SU-DHL-6 (cell line): ENCODE results near the gene TAX1BP3.

Experiments
- H2AFZ ChIP-seq: fragments of 200-600 bp; sonication (generic); 2 replicates; pipeline ENCODE4 v1.6.1; 2014; ENCODE audit warnings: low read depth, mild to moderate bottlenecking, moderate library complexity, mixed read lengths, antibody characterized with exemption, low read length; ENCODE audit not compliant: severe bottlenecking
- H3F3A ChIP-seq: fragments of 200-600 bp; shearing (Covaris generic); 2 replicates; pipeline ENCODE4 v1.6.0; 2016; ENCODE audit warnings: antibody characterized with exemption, mild to moderate bottlenecking; ENCODE audit not compliant: insufficient read depth
- H3K27ac ChIP-seq: fragments of 200-600 bp; sonication (generic); 2 replicates; pipeline ENCODE4 v1.5.1; 2016; ENCODE audit warnings: low read depth, mild to moderate bottlenecking, low read length, moderate library complexity, mixed read lengths
- H3K27me3 ChIP-seq: fragments of 200-600 bp; sonication (generic), shearing (Covaris generic); 2 replicates; pipeline ENCODE4 v1.6.0; 2014; ENCODE audit warnings: mild to moderate bottlenecking, low read length
- H3K36me3 ChIP-seq: fragments of 200-600 bp; sonication (generic); 2 replicates; pipeline ENCODE4 v1.6.1; 2014; ENCODE audit warnings: mild to moderate bottlenecking, low read length, mixed read lengths
- H3K4me2 ChIP-seq: fragments of 300-600, 200-600 bp; shearing (Covaris generic), sonication (generic); 2 replicates; pipeline ENCODE4 v1.6.0; 2014; ENCODE audit warnings: low read length, low read depth, mild to moderate bottlenecking; ENCODE audit not compliant: poor library complexity, severe bottlenecking
- H3K4me3 ChIP-seq: fragments of 200-600 bp; sonication (generic); 2 replicates; pipeline ENCODE4 v1.5.1; 2014; ENCODE audit warnings: antibody characterized with exemption, low read length, mild to moderate bottlenecking, mixed read lengths; ENCODE audit not compliant: insufficient read depth, poor library complexity, severe bottlenecking
- H3K79me2 ChIP-seq: fragments of 200-600 bp; sonication (generic); 2 replicates; pipeline ENCODE4 v1.6.1; 2014; ENCODE audit warnings: mild to moderate bottlenecking, low read length, moderate library complexity; ENCODE audit not compliant: insufficient read depth
- H3K9ac ChIP-seq: fragments of 200-600 bp; sonication (generic); 2 replicates; pipeline ENCODE4 v1.7.0; 2014; ENCODE audit warnings: mild to moderate bottlenecking, low read length
- H3K9me2 ChIP-seq: fragments of 200-600 bp; sonication (generic); replicated peaks from 2 replicates; pipeline ENCODE4 v1.6.1; 2014; ENCODE audit warnings: low read length; ENCODE audit not compliant: insufficient read depth
- H3K9me3 ChIP-seq: fragments of 200-600 bp; sonication (generic); 2 replicates; pipeline ENCODE4 v1.6.1; 2014; ENCODE audit warnings: low read length, mixed read lengths; ENCODE audit not compliant: insufficient read depth
- H4K20me1 ChIP-seq: fragments of 200-600 bp; sonication (generic); 2 replicates; pipeline ENCODE4 v1.6.1; 2014; ENCODE audit warnings: low read depth, mild to moderate bottlenecking, antibody characterized with exemption, low read length, moderate library complexity, mixed read lengths
- EZH2phosphoT487 ChIP-seq: fragments of 200-600 bp; sonication (generic), shearing (Covaris generic); conservative IDR thresholded peaks from 2 replicates; pipeline ENCODE4 v1.6.1; 2018; ENCODE audit warnings: mild to moderate bottlenecking, antibody characterized with exemption, low read length, moderate library complexity, mixed read lengths
- TF ChIP-seq, protein P1 (sequence below): fragments of 200-600 bp; sonication (generic); IDR thresholded peaks from one replicate; pipeline ENCODE4 v1.5.1; 2017; ENCODE audit warnings: antibody characterized with exemption, mild to moderate bottlenecking, low read length, moderate library complexity; ENCODE audit not compliant: insufficient read depth, poor library complexity, severe bottlenecking

The TAX1BP3 gene

DNA sequence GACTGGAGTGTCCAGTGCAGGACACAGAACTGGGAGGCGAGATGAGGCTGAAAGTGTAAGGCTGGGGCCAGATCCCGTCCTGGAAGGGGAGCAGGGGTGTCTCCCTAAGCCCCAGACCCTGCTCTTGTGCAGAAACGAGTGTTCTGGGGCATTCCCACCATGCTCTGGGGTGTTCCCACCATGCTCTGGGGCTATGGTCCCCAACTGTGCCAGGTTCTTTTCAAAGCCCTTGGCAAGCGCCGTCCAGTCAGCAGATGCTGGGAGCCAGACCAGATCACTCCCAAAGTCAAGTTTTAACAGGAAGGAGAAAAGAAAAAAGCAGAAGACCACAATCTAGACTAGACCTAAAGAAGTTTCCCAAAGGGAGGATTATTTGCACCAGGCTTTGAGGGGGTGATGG, 2.5 kb downstream of the TAX1BP3 start:
- no peak for TF ChIP-seq EZH2phosphoT487
- TF ChIP-seq, protein P1, sequence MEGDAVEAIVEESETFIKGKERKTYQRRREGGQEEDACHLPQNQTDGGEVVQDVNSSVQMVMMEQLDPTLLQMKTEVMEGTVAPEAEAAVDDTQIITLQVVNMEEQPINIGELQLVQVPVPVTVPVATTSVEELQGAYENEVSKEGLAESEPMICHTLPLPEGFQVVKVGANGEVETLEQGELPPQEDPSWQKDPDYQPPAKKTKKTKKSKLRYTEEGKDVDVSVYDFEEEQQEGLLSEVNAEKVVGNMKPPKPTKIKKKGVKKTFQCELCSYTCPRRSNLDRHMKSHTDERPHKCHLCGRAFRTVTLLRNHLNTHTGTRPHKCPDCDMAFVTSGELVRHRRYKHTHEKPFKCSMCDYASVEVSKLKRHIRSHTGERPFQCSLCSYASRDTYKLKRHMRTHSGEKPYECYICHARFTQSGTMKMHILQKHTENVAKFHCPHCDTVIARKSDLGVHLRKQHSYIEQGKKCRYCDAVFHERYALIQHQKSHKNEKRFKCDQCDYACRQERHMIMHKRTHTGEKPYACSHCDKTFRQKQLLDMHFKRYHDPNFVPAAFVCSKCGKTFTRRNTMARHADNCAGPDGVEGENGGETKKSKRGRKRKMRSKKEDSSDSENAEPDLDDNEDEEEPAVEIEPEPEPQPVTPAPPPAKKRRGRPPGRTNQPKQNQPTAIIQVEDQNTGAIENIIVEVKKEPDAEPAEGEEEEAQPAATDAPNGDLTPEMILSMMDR = no peak
- H2AFZ ChIP-seq = no peak overlapping the region
- no peak overlapping the region for H3K9ac ChIP-seq
- peaks cover 21% of the 10 kb centered on the region for H3K79me2 ChIP-seq
- no peaks in the 10 kb centered on the region for H3K9me2 ChIP-seq
- H3K4me2 ChIP-seq = no peak overlapping the region
- H3K27me3 ChIP-seq = no peaks in the 10 kb centered on the region
- no peak overlapping the region for H3K4me3 ChIP-seq
- H3K36me3 ChIP-seq = no peaks in the 10 kb centered on the region
- no peaks in the 10 kb centered on the region for H3F3A ChIP-seq
- no peaks in the 10 kb centered on the region for H3K9me3 ChIP-seq
- H3K27ac ChIP-seq = no peak overlapping the region
- no peaks in the 10 kb centered on the region for H4K20me1 ChIP-seq

DNA sequence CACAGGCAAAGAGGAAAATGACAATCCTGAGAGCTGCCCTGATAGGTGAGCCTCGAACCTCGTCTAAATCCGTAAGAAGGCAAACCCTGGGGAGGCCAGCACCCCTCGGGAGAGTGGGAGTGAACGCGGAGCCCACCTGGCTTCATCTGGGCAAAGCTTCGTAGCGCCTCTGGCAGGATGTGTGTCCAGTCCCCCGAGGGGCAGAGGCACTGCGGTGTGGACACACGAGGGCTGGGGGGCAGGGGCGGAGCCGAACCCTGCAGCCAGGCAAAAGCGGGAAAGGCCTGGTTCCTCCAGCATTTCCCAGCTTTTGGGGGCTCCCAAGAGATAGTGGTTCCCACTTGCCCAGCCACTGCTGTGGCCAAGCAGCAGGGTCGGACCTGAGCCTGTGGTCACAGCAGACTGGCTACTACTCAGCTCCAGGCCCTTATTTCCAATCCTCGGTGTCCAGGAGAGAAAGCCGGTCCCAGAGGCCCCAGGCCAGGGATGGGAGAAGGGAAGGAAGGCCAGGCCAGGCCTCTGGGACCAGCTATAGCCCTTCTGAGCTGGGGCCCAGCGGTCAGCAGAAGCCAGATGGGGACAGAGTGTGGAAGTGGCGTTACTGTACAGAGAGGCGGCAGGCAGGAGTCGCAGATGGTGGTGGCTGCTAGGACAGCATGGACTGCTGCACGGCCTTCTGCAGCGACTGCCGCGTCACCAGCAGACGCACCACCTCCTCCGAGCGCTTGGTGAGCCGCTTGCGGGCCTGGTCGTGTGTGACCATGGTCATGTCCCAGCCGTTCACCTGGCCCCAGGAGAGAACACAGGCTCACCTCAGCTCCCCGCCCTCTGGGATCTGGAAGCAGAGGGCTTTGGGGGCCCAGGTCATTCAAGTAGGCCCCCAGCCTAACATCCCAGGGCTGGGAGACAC, 5.0 kb downstream of the TAX1BP3 start:
- H3K36me3 ChIP-seq = no peaks in the 10 kb centered on the region

DNA sequence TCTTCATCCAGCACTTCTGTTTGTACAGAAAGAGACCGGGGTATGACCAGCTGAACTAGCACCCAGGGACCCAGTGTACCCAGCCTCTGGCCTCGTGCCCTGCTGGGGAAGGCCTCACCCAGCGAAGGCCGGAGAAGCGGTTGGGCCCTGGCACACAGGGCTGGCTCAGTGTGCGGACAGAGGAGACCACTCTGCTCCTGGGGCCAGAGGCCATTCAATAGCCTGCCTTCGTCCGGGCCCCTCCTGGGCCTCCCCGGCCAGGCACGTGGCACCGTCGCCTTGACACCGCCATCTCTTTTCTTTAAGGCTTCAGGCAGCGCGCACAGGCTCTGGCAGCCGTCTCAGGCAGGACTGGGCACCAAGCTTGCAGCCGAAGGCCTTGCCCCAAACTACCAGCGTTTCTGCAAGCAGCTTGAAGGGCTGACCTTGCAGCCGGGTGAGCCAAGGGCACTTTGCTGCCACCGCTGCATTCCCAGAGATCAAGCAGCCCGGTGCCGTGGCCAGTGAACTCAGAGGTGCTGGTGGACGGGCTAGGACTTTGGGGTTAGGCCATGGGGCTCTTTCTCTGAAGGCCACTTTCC, 8.0 kb downstream of the TAX1BP3 start:
- Histone ChIP-seq H3K9ac (no peak overlapping the region), H3K4me2 (no peak overlapping the region), H3K27ac (no peak overlapping the region), H3K27me3 (no peaks in the 10 kb centered on the region), H3K36me3 (no peaks in the 10 kb centered on the region), H2AFZ (no peak overlapping the region), H3K9me2 (no peaks in the 10 kb centered on the region), H3K79me2 (no peaks in the 10 kb centered on the region), H3K9me3 (no peaks in the 10 kb centered on the region), H3K4me3 (no peak overlapping the region), H3F3A (no peaks in the 10 kb centered on the region), H4K20me1 (no peaks in the 10 kb centered on the region)
- TF ChIP-seq, protein P1 = no peak

More for the DNA sequence above, 5.0 kb downstream of the TAX1BP3 start:
- Histone ChIP-seq H3K4me3 (no peak overlapping the region), H3K27ac (no peak overlapping the region), H3F3A (no peaks in the 10 kb centered on the region), H3K9ac (no peak overlapping the region), H4K20me1 (no peaks in the 10 kb centered on the region), H3K4me2 (no peak overlapping the region), H3K9me2 (no peaks in the 10 kb centered on the region), H3K79me2 (no peaks in the 10 kb centered on the region), H3K27me3 (no peaks in the 10 kb centered on the region), H3K9me3 (no peaks in the 10 kb centered on the region), H2AFZ (no peak overlapping the region)
- TF ChIP-seq, protein P1 = no peak
- TF ChIP-seq EZH2phosphoT487 = no peak
